SK-N-SH (cell line): ENCODE results near the gene RBBP8NL. TPM values are rescaled to one million over a fixed set of nuclear protein-coding genes. Genes with fewer than 3 reads are reported as not detected.

Experiments
- CTCF ChIA-PET: fragments of 300-600, 350-600 bp; formaldehyde crosslinking; extraction: SDS; loops from one replicate; lab custom pipeline; 2021; lab: Yijun Ruan, JAX
- POLR2A ChIA-PET: fragments of 350-600 bp; sonication (Branson Sonifier 250); formaldehyde crosslinking; extraction: SDS; loops from one replicate; lab custom pipeline; 2020; ENCODE audit warnings: antibody characterized with exemption, inconsistent platforms; lab: Yijun Ruan, JAX
- DNase-seq: peaks from one replicate; pipeline ENCODE4 v3.0.0; 2012
- H2AFZ ChIP-seq: fragments of 200-600 bp; sonication (generic); 2 replicates; pipeline ENCODE4 v1.8.1; 2016; ENCODE audit warnings: antibody characterized with exemption, mild to moderate bottlenecking, low read depth
- H3F3A ChIP-seq: fragments of 200-600 bp; sonication (generic); replicated peaks from 2 replicates; pipeline ENCODE3; 2016; ENCODE audit warnings: antibody characterized with exemption, mild to moderate bottlenecking; ENCODE audit not compliant: insufficient read depth
- H3K27ac ChIP-seq, 2 experiments: fragments of 200-500 bp in 1 of 2; fragments of 200-600 bp in 1 of 2; sonication (Bioruptor generic) in 1 of 2; sonication (generic), shearing (Covaris generic) in 1 of 2; 2 replicates each; pipeline versions ENCODE4 v1.5.1 to v1.6.1; 2014 to 2016; ENCODE audit warnings: low read depth in 2 of 2, inconsistent platforms in 1 of 2, low read length in 1 of 2, mild to moderate bottlenecking in 1 of 2, mixed read lengths in 1 of 2
- H3K27me3 ChIP-seq: fragments of 200-600 bp; sonication (generic), shearing (Covaris generic); 2 replicates; pipeline ENCODE4 v1.6.1; 2016; ENCODE audit warnings: mixed run types; ENCODE audit not compliant: insufficient read depth
- H3K36me3 ChIP-seq, 2 experiments: fragments of 200-500 bp in 1 of 2; fragments of 200-600 bp in 1 of 2; sonication (Bioruptor generic) in 1 of 2; sonication (generic) in 1 of 2; replicated peaks in 1 of 2; 2 replicates each; pipeline versions ENCODE3 to v1.5.1; 2014 to 2016; ENCODE audit warnings: low read length in 1 of 2, mild to moderate bottlenecking in 1 of 2; ENCODE audit not compliant: insufficient read depth in 2 of 2, control insufficient read depth in 1 of 2
- H3K4me1 ChIP-seq, 2 experiments: fragments of 200-500 bp in 1 of 2; fragments of 200-600 bp in 1 of 2; sonication (Bioruptor generic) in 1 of 2; sonication (generic), shearing (Covaris generic) in 1 of 2; 2 replicates each; pipeline versions ENCODE4 v1.5.1 to v1.6.1; 2014 to 2016; ENCODE audit warnings: low read depth in 1 of 2, low read length in 1 of 2, mixed run types in 1 of 2; ENCODE audit not compliant: insufficient read depth in 2 of 2, control insufficient read depth in 1 of 2
- H3K4me2 ChIP-seq: fragments of 200-600 bp; sonication (generic), shearing (Covaris generic); 2 replicates; pipeline ENCODE4 v1.6.1; 2017; ENCODE audit warnings: mixed run types
- H3K4me3 ChIP-seq, 2 experiments: fragments of 200-500 bp in 1 of 2; fragments of 200-600 bp in 1 of 2; sonication (Bioruptor generic) in 1 of 2; sonication (generic), shearing (Covaris generic) in 1 of 2; 2 replicates each; pipeline versions ENCODE4 v1.5.1 to v1.8.1; 2014 to 2016; ENCODE audit warnings: low read depth in 2 of 2, inconsistent platforms in 1 of 2, low read length in 1 of 2, mild to moderate bottlenecking in 1 of 2, mixed read lengths in 1 of 2, moderate library complexity in 1 of 2
- H3K79me2 ChIP-seq: fragments of 200-600 bp; sonication (generic); 2 replicates; pipeline ENCODE4 v1.8.1; 2017; ENCODE audit warnings: mild to moderate bottlenecking; ENCODE audit not compliant: insufficient read depth
- H3K9ac ChIP-seq: fragments of 200-600 bp; sonication (generic); 2 replicates; pipeline ENCODE4 v1.6.1; 2017; ENCODE audit warnings: mixed run types
- H3K9me2 ChIP-seq: fragments of 200-600 bp; sonication (generic); 2 replicates; pipeline ENCODE4 v1.6.1; 2017; ENCODE audit warnings: mixed run types
- H3K9me3 ChIP-seq: fragments of 200-600 bp; sonication (generic); 2 replicates; pipeline ENCODE4 v1.6.1; 2017; ENCODE audit warnings: mixed run types, mild to moderate bottlenecking, moderate library complexity
- H4K20me1 ChIP-seq: fragments of 200-600 bp; sonication (generic); 2 replicates; pipeline ENCODE4 v1.6.1; 2017; ENCODE audit warnings: mild to moderate bottlenecking, mixed run types; ENCODE audit not compliant: insufficient read depth
- CHD2 ChIP-seq: fragments of 150-350 bp; IDR thresholded peaks from 2 replicates; pipeline ENCODE4 v1.6.1; 2018; ENCODE audit warnings: low read length; ENCODE audit not compliant: partially characterized antibody
- EP300 ChIP-seq, 2 experiments: IDR thresholded peaks; 2 replicates each; pipeline versions ENCODE4 v1.4.0 to v1.6.1; 2012; ENCODE audit warnings: borderline replicate concordance in 1 of 2, low read depth in 1 of 2, low read length in 1 of 2
- FOSL2 ChIP-seq: IDR thresholded peaks from 2 replicates; pipeline ENCODE4 v1.4.0; 2012; ENCODE audit warnings: low read depth, mild to moderate bottlenecking, moderate library complexity, borderline replicate concordance
- GATA2 ChIP-seq: sonication (generic); formaldehyde crosslinking; IDR thresholded peaks from 2 replicates; pipeline ENCODE4 v1.5.0; 2020; ENCODE audit warnings: mild to moderate bottlenecking, missing genetic modification reagents
- NFIC ChIP-seq: IDR thresholded peaks from 2 replicates; pipeline ENCODE4 v1.4.0; 2012; ENCODE audit warnings: borderline replicate concordance
- PBX3 ChIP-seq: IDR thresholded peaks from 2 replicates; pipeline ENCODE4; 2012
- POLR2AphosphoS5 ChIP-seq: IDR thresholded peaks from 2 replicates; pipeline ENCODE4 v1.6.1; 2012; ENCODE audit warnings: low read depth, low read length
- RAD21 ChIP-seq: IDR thresholded peaks from 2 replicates; pipeline ENCODE4 v1.6.1; 2012; ENCODE audit warnings: mild to moderate bottlenecking, low read length
- RFX5 ChIP-seq: IDR thresholded peaks from 2 replicates; pipeline ENCODE4 v1.6.1; 2012; ENCODE audit warnings: mild to moderate bottlenecking, improper control_type of control experiment, low read length
- RXRA ChIP-seq: IDR thresholded peaks from 2 replicates; pipeline ENCODE4 v1.4.0; 2012; ENCODE audit warnings: low read depth, mild to moderate bottlenecking, borderline replicate concordance
- SMC3 ChIP-seq: IDR thresholded peaks from 2 replicates; pipeline ENCODE4 v1.6.1; 2012; ENCODE audit warnings: low read depth, low read length, improper control_type of control experiment
- TAF1 ChIP-seq: IDR thresholded peaks from 2 replicates; pipeline ENCODE4 v1.6.1; 2012; ENCODE audit warnings: low read depth, mild to moderate bottlenecking, low read length, moderate library complexity, borderline replicate concordance
- TCF12 ChIP-seq: IDR thresholded peaks from 2 replicates; pipeline ENCODE4 v1.4.0; 2012
- USF1 ChIP-seq: IDR thresholded peaks from 2 replicates; pipeline ENCODE4 v1.4.0; 2012; ENCODE audit warnings: low read depth, borderline replicate concordance
- YY1 ChIP-seq: IDR thresholded peaks from 2 replicates; pipeline ENCODE4 v1.4.0; 2012; ENCODE audit warnings: low read depth, mild to moderate bottlenecking
- ZBTB33 ChIP-seq: IDR thresholded peaks from 2 replicates; pipeline ENCODE4 v1.4.0; 2012; ENCODE audit warnings: low read depth, borderline replicate concordance
- WGBS: methylation state at CpG from one replicate; pipeline ENCODE4 v1.1.6; 2017; ENCODE audit warnings: low lambda C conversion rate; 5-methylcytosine and 5-hydroxymethylcytosine counted together
- polyA plus RNA-seq, 3 experiments: library from polyadenylated mRNA; depleted of rRNA; stranded (reverse); fragments of >200 nt; gene quantifications; 2 replicates each; pipeline ENCODE4 v1.2.3, GENCODE V29; 2012
- TF ChIP-seq, protein P1 (sequence below): IDR thresholded peaks from 2 replicates; pipeline ENCODE4 v1.4.0; 2012; ENCODE audit warnings: low read depth
- TF ChIP-seq, protein P2 (sequence below): IDR thresholded peaks from 2 replicates; pipeline ENCODE4 v1.6.1; 2012; ENCODE audit warnings: mild to moderate bottlenecking, low read depth, low read length, moderate library complexity

The RBBP8NL gene
- polyA plus RNA-seq, 1 of the 3 experiments (the other 2 are of a cell fraction), result not detected

GRCh38 chr20:62460678-62461077 is 33.3 kb upstream of the RBBP8NL start:
- H3K27me3 ChIP-seq, result no peaks in the 10 kb centered on the region
- H3K36me3 ChIP-seq, result no peaks in the 10 kb centered on the region
- ChIA-PET POLR2A (no interaction called here), CTCF (interaction anchor here (1.3 kb wide), 1 partner anchor 156 kb away, joined by 6 read pairs; no protein-coding TSS in a partner anchor)
- H3K4me3 ChIP-seq, result no peak overlapping the region
- no peaks in the 10 kb centered on the region for H3K9me2 ChIP-seq
- no peaks in the 10 kb centered on the region for H4K20me1 ChIP-seq
- H3K9me3 ChIP-seq, result no peaks in the 10 kb centered on the region
- no peak overlapping the region for H3K9ac ChIP-seq
- H3F3A ChIP-seq, result no peaks in the 10 kb centered on the region
- H3K4me2 ChIP-seq, result no peak overlapping the region
- no peaks in the 10 kb centered on the region for H3K79me2 ChIP-seq
- TF ChIP-seq USF1 (no peak), RFX5 (no peak), NFIC (no peak), YY1 (no peak), EP300 (IDR thresholded peaks at IDR 0.05; ENCODE audit: borderline replicate concordance in 1 of 2, low read depth in 1 of 2, low read length in 1 of 2) (no peak), PBX3 (no peak), ZBTB33 (no peak), CHD2 (no peak), FOSL2 (no peak), RXRA (no peak), TCF12 (no peak), GATA2 (CRISPR knock-in tag) (no peak), POLR2AphosphoS5 (no peak), SMC3 (no peak), TAF1 (no peak), RAD21 (no peak)
- TF ChIP-seq, protein P1, sequence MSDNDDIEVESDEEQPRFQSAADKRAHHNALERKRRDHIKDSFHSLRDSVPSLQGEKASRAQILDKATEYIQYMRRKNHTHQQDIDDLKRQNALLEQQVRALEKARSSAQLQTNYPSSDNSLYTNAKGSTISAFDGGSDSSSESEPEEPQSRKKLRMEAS, result no peak
- TF ChIP-seq, protein P2, sequence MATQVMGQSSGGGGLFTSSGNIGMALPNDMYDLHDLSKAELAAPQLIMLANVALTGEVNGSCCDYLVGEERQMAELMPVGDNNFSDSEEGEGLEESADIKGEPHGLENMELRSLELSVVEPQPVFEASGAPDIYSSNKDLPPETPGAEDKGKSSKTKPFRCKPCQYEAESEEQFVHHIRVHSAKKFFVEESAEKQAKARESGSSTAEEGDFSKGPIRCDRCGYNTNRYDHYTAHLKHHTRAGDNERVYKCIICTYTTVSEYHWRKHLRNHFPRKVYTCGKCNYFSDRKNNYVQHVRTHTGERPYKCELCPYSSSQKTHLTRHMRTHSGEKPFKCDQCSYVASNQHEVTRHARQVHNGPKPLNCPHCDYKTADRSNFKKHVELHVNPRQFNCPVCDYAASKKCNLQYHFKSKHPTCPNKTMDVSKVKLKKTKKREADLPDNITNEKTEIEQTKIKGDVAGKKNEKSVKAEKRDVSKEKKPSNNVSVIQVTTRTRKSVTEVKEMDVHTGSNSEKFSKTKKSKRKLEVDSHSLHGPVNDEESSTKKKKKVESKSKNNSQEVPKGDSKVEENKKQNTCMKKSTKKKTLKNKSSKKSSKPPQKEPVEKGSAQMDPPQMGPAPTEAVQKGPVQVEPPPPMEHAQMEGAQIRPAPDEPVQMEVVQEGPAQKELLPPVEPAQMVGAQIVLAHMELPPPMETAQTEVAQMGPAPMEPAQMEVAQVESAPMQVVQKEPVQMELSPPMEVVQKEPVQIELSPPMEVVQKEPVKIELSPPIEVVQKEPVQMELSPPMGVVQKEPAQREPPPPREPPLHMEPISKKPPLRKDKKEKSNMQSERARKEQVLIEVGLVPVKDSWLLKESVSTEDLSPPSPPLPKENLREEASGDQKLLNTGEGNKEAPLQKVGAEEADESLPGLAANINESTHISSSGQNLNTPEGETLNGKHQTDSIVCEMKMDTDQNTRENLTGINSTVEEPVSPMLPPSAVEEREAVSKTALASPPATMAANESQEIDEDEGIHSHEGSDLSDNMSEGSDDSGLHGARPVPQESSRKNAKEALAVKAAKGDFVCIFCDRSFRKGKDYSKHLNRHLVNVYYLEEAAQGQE, result no peak
- no peak overlapping the region for H3K27ac ChIP-seq
- no peaks in the 10 kb centered on the region; a peak in 1 of 4 replicates for H3K4me1 ChIP-seq
- H2AFZ ChIP-seq, result no peak overlapping the region
- 63% methylated on average over 14 of the region's 15 CpGs for WGBS
- no peak for DNase-seq
